Stimulated activated CD4-positive, alpha-beta T cell treated with anti-CD3 and anti-CD28 coated beads, Interleukin-1b, Interleukin-23, amount 100 ng/mL, for 48 hours (primary cell): ENCODE results near the gene FMNL2.

Experiments
- DNase-seq: peaks from one replicate; pipeline ENCODE4 v3.0.0-alpha.2; 2020

FMNL2 gene

DNA sequence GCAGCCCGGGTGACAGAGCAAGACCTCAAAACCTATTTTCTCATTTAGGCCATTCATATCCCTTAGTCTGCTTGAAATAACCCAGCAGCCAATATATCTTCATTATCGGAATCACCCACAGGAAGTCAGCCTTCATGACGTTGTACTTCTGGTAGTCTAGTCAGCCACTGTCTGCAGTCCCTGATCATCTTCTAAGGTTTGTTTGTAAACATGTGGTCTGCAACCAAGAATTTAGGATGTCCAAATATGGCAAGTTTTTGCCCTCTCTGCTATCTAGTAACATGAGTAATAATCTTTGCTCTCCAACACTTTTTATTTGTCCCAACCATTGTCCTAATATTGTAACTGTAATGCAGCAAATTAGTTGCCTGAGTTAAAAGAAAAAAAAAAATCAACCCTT lies 289.8 kb downstream of the FMNL2 start:
- no peak for DNase-seq

DNA sequence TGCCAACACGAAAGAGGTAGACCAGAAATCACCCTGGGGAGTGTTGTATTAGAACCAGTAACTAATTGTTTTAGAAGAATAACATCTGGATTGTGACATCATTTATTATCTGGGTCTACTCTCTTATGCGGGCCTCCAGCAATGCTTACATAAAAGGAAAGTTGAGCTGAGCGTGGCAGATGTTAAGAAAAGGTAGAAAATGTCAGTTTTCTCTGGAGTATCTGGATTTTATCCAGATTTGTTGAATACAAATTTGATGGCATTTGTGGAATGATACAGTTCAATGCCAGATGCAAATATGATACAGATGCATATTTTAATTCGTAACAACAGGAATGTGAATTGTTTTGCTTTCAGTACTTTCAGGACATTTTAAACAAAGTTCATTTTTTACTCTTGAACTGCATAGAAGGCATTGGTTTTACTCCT lies 292.0 kb downstream of the FMNL2 start:
- no peak for DNase-seq

DNA sequence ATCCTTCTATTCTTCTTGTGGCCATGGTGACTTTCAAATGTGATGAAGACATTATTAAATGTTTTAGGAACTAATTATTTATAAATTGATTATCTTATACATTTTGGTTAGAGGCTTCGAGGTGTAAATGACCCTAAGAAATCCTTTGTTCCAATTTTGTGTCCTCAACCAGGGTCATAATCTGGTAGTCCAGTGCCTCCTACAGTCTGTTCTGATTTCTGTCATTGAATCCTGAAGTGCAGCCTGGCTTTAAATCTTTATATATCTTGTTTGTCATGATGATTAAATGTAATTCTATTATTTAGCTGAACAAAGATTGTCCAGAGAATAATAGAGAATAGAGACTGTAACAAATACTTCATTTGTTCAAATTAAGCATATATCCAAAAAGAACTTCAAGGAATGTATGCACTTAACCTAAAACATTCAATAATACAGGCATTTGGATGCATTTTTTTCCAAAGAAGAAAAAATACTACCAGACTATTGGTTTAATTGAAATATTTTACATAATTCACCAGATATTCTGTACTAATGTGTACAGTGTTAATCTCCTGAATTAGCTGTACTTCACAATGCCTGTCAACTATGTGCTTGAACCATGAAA lies 292.5 kb downstream of the FMNL2 start:
- DNase-seq: no peak

DNA sequence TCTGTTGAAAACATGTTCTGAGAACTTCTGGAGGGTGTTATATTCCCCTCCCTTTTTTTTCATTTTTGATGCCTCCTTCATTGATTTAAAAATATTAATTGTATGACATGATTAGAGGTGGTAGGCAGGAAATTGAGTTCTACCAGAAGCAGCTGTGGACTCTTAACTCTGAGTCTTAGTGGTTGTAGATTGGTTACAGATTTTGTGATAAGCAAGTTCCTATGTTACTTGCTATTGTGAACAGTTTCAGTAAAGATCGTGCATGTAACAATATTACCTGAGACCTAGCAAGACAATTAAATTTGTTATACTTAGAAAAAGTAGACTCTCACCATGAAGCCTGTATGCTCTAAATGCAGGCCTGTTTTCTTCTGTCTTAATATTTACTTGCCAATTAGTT lies 294.2 kb downstream of the FMNL2 start:
- no peak for DNase-seq

DNA sequence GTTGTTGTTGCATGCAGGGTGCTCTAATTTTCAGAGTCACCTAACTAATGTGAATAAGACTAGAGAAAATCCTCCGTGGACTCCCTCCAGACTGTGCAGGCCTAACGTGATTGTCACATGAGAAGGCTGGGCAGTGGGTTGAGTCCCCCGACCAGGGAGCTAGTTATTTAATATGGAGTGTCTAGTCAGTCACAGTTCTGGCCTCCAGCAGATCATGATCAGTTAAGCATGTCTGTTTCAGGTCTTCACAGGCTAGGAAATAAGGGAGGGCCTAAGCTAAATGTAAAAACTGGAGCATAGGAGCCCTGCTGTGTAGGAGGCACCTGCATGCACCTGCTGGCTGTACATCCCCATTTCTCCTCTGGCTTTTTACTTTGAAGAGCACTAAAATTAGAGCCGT lies 295.5 kb downstream of the FMNL2 start:
- DNase-seq: no peak

DNA sequence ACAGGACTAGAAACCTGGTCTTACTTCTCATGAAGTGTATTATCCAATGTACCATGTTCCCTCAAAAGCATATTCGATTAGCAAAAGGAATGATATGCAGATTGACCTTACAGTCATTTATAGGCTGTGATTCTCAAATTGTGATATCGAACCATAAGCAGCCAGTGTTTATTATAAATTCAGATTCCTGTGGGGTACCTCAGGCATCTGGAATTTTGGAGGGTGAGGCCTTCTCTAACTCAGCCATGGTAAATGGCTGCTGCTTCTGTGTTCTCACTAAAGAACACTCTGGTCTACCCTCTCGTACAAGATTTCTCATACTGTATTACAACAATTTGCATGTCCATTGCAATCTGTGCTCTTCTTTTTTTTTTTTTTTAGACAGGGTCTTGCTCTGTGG lies 297.8 kb downstream of the FMNL2 start:
- DNase-seq: no peak

DNA sequence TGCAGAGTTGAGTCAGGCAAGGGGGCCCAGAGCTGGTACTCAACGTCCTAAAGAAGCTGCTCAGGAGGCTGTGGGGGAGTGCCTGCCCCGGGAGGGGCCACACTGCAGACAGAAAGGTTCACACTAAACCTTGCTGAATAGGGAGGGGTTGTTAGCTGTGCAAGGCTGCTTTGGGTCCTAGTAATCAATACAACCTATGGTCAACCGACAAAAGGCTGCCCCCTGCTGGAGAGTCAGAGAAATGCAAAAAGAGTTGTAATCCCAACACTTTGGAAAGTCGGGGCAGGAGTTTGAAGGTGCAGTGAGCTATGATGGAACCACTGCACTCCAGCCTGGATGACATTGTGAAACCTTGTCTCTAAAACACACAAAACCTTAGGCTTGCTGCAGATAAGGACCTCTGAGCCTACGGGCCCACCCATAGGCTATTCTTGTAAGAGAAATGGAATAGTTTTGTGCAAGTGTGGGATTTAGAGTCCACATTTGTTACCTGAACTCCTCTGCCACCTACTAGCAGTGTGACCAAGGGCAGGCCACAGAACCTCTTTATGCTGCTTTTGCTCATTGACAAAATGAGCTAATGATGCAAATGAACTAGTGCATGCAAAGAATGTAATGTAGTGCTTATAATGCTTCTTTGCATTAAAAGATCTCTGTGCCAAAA lies 300.8 kb downstream of the FMNL2 start:
- DNase-seq: peak; percentile 52

DNA sequence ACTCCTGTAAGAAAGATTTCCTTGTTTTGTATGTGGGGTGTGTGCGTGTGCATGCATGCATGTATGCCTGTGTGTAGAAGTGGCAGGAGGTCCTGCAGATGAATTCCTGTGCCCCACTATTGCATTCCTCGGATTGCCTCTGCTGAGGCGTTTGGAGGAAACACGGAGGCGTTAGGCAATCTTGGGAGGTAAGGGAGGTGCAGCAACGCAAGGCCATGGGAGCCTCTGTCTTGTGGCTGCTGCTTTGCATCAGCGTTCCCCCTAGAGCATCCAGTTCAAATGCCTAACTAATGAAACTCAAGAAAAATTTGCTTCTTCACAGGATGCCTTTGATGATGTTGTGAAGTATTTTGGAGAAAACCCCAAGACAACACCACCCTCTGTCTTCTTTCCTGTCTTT lies 302.3 kb downstream of the FMNL2 start:
- DNase-seq: no peak

DNA sequence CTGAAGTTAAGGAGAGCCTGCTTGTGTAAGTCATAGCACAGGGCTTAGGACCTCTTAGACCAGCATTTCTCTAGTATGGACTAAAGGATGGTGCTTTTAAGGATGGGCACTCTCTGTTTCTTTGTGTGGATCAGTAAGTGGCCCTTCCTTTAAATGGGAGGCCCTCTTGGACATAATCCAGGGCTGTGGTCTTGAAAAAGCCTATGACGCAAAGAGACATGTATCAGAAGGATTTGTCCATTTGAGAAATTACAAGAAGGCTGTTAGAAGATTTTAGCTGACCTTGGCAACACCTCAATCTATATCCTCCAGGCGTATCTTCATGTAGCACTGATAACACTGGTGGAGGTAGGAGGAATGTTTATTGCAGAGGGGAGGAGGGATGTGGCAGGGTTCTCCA lies 303.1 kb downstream of the FMNL2 start:
- DNase-seq: no peak

DNA sequence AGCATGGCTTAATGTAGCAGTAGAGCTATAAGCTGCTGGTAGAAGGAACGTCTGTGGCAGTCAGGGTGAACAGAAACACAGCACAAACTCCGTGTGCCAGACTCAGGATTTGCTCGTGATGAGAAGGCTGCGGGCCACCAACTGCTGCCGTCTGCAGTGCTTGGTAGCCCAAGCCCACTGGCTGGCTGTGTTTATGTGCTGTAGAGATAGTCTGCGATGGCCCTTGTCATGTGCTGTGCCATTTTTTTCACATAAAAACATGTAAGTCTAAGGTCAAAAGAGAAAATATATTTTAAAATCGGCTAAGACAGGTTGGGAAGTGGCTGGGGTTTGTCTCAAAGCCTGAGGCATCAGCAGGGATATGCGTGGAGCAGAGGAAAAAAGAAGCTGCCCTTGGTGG lies 303.6 kb downstream of the FMNL2 start:
- no peak for DNase-seq

DNA sequence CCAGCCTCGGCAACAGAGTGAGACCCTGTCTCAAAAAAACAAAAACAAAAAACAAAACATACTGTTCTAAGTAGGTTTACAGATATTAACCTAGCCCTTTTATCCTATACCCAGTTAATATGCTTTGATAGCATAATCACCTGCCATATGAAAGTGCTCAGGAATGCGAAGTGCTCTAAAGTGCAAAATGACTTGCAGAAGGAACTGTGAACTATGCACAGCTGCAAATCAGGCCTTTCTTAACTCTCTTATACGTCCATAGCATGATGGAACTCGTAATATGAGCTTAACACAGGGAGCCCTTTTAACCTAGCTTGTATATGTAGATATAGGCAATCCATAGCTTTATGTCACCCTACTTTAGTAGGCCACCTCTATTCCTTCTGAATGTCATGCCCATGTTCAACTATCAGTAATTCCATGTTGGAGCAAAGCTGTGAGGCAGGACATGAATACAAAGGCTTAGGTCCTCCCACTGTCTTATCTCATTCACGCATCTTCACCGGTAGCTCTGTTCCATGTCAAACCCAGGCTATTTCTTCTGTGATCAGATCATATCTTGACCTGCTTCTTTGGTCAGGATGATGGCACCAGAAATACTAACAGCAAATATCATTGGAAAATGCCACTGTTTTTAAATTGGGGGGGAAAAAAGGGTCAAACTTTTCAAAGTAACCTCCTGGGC lies 309.4 kb downstream of the FMNL2 start:
- no peak for DNase-seq

DNA sequence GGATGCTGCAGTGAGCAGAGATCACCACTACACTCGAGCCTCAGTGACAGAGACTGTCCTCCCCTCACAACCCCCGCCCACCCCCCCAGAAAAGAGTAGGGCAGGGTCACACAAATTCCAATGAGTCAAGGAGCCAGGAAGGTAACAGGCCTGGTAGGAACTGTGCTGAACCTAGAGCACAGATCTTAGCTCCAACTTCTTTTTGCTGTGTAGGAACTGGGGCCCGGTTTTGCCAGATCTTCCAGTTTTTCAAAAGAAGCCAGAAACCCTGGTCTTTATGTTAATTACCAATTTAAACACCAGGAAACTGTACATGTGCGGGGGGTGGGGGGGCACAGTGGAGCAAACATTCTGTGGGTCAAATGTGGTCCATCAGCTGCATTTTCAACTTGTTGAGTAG lies 311.3 kb downstream of the FMNL2 start:
- DNase-seq: no peak

DNA sequence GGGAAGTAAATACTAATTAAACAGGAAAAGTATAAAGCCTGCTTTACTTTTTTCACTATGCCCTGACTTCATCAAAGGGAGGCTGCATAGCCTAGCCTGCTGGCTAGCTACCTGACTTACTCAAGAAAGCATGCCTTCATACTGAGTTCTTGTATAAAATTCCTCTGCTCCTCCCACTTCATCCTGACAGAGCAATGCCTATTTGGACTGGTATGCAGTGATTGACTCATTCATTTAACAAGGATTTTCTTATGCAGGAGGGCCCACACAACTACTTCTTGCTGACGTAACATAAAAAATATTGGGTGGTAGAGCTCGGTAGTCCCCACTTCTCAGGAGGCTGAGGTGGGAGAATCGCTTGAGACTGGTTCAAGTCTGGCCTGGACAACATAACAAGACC lies 311.8 kb downstream of the FMNL2 start:
- DNase-seq: no peak

DNA sequence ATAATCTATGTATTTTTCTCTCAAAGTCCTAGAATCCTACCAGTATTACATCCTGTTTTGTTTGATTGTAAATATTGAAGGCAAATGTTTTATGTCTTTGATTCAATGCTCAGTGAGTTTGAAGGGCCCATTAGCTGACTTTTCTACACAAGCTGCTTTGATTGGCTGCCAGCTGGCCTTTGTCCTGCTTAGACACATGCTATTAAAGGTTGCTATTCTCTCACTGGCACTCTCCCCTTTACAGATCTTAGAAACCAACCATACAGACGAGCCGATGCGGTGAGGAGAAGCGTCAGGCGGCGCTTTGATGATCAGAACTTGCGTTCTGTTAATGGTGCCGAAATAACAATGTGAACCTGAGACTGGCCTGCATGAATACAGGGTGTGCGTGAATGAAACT lies 312.6 kb downstream of the FMNL2 start:
- DNase-seq: no peak

DNA sequence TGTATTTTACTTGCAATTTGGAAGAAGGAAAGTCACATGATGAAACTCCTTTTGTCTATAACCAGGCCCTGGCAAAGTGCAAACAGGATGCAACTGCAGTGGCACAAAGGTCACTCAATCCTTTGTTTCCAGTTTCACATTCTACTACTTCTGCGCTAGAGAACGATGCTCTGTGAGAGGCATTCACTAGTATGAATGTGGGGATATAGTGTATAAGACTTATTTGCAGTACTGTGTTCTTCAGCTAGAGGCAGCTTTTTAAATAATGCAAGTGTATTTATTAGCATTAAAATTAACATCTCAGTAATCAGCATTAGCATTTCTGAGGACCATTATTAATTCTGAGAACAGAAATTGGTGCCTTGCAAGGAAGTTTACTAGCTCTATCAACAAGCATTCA lies 313.4 kb downstream of the FMNL2 start:
- no peak for DNase-seq

DNA sequence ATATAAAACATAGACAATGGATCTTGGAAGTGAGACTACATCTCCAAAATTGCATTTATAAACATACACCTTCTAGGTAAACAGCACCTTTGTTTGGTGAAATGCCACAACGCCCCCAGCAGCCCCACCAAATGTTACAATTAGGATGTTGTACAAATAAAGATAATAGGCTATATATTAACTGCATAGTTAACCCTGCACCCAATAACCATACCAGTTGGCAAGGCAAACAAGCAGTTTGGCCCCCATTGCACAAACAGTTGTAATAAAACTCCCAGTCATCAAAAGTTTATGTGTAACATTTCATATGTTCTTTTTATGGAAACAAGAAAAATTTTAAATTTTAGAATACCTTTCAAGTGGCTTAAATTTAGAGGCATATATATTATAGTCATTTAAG lies 315.0 kb downstream of the FMNL2 start:
- no peak for DNase-seq

DNA sequence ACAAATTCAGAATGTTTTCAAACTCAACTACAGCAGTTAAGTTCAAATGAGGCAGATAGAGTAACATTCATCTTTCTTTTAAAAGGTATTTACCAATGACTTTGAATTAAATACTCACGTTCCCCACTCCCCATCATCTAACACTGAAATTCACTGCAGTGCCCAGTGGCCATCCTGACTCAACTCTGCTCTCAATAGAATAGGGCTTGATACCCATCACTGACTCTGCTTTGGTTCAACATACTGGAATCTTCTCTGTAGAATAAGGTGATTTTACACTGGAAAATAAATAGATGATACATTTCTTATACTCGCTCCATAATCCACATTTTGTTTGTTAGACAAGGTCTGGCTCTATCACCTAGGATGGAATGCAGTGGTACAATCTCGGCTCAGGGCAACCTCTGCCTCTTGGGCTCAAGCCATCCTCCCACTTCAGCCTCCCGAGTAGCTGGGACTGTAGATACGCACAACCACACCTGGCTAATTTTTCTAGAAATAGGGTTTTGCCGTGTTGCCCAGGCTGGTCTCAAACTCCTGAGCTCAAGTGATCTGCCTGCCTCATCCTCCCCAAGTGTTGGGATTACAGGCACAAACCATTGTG lies 315.9 kb downstream of the FMNL2 start:
- DNase-seq: no peak

DNA sequence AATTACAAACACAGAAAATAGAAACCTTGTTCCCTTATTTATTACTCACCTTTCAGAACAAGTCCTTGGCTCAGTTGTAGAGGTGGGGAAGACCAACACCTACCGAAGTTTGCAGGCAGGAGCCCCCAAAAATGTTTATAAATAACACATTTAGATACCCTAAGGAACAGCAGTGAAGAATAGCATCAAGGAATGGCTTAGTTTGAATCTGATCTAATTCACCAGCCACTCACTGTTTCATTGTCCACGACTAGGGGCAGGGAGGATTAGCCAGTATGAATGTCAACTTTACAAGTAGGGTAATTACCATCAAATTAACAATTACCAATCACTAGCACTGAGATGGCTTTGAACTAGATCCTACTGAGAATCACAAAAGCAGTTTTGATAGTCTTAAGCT lies 316.9 kb downstream of the FMNL2 start:
- no peak for DNase-seq

DNA sequence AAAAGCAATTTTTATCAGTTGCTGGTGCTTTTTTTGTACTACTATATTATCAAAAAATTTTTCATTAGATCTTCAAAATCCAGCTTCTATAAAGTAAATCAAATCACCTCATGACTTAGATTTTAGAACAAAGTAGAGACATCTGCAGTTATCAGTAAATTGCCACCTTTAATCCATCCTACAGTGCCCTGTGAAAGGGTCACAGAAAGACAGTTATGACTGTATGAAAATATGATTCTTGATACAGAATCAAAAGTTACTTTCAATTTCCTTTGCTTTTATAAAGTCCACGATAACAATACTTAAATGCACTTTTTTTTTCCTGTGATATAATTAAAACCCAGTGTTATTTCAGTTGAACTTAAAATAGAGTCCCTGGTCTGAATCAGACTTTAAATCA lies 320.9 kb downstream of the FMNL2 start:
- no peak for DNase-seq

DNA sequence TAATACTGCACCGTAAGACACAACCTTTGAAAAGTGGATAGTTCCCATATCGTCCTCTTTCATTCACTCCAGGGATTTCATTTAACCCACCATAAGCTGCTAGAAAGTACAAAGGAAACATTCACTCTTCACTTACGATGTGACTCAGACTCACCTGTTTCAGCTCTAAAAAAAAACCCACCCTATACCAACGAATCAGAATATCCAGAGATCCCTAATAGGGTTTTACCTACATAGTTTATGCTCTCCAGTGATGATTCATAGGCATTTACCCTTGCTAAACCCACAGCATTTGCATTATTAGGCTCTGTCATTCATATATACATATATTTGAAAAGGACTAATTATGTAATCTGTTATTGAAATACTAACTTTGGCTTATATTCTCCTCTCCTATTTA lies 322.1 kb downstream of the FMNL2 start:
- no peak for DNase-seq

DNA sequence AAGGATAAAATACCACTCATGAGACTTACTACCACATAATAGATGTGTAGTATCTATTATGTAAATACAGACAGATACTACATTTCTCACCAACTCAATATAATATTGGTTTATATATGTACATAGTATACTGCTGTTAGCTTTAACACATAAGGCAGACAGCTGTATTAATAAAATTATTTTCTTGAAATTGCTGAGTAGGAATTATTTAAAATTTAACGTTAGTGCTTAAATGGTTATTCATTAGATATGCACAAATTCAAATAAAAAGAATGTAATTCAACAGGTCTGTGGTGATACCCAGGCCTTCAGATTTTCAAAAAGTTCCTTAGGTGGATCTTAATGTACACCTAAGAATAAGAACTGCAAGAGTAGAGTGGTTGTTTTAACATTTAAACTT lies 323.2 kb downstream of the FMNL2 start:
- DNase-seq: no peak

DNA sequence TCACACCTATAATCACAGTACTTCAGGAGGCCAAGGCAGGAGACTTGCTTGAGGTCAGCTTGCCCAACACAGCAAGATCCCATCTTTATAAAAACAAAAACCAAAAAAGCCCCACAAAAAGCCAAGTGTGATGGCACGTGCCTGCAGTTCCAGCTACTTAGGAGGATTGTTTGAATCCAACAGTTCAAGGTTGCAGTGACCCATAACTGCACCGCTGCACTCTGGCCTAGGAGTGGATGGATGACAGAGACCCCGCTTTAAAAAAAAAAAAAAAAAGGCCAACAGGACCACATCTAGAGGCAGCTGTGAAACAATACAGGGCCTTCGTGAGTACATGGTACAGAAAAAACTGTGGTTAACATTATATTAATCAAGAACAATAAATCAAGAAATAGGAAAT lies 326.1 kb downstream of the FMNL2 start:
- DNase-seq: no peak

DNA sequence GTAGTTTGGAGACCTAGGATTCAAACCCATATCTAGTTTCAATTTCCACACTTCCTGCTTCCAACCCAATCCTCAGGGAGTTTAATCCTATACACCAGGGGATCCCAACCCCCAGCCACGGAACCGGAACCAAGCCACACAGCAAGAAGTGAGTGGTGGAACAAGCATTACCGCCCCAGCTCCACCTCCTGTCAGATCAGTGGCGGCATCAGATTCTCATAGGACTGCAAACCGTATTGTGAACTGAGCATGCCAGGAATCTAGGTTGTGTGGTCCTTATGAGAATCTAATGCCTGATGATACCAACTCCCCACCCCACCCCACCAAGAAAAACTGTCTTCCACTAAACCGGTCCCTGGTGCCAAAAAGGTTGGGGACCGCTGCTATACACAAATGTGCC lies 329.8 kb downstream of the FMNL2 start:
- DNase-seq: no peak

DNA sequence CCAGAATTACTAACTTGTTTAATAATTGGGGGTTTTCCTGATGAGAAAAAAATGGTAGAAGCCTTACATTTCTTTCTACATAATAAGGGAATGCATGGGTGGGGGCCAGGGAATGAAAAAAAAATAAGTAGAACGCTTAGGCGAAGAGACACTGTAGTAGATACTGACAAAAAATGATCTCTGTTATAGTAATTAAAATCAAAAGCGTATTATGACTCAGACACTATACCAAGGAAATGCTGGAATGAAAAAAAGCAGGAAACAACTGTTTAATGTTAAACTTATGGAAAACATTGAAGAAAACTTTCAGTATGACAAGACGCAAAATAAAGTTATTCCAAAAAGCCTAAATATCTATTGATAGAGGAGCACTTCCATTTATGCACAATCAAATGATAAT lies 339.4 kb downstream of the FMNL2 start:
- DNase-seq: no peak
